A549 (cell line): ENCODE results near the gene MON2. TPM values are rescaled to one million over a fixed set of nuclear protein-coding genes. Genes with fewer than 3 reads are reported as not detected.
A peak's percentile ranks its signal among the peaks of the same experiment; 100 is the strongest.
"Not testable (repeated sequence)": the region's sequence is repeated elsewhere in the genome, so short reads cannot be mapped to it uniquely, and the experiment has no call there.

Source experiments
- ATAC-seq, 2 experiments: fragments of 200-7000 bp in 1 of 2; fragments of >200 bp in 1 of 2; cut with Nextera tagmentation in 1 of 2; cut with Tn5 transposase in 1 of 2; 3 replicates each; pipeline versions ENCODE4 v1.8.0 to v1.9.1; 2018 to 2020; ENCODE audit warnings: mild to moderate bottlenecking in 1 of 2, moderate library complexity in 1 of 2
- CTCF ChIA-PET: fragments of 300-600 bp; sonication (Branson Sonifier 250); formaldehyde crosslinking; extraction: SDS; loops from one replicate; lab custom pipeline; 2021; ENCODE audit warnings: antibody characterized with exemption, inconsistent platforms; lab: Yijun Ruan, JAX
- POLR2A ChIA-PET: fragments of 350-600 bp; formaldehyde crosslinking; extraction: SDS; loops from one replicate; lab custom pipeline; 2021; ENCODE audit warnings: antibody characterized with exemption, inconsistent platforms; lab: Yijun Ruan, JAX
- DNase-seq, 2 experiments: peaks; one replicate each; pipeline versions ENCODE4 v3.0.0 to v3.0.0-alpha.2; 2011 to 2016; ENCODE audit warnings: low read depth in 1 of 2, low spot score in 1 of 2
- FAIRE-seq: peaks from 2 replicates; lab custom pipeline; 2011; peaks lifted over from hg19 to GRCh38; lab: Jason Lieb, UNC
- H3K27ac ChIP-seq, 2 experiments: fragments of >200 bp; sonication (Bioruptor Twin); formaldehyde crosslinking; 3 replicates each; pipeline ENCODE4 v1.5.1; 2016 to 2017
- H3K4me1 ChIP-seq: fragments of >200 bp; sonication (Bioruptor Twin); formaldehyde crosslinking; 3 replicates; pipeline ENCODE4 v1.6.1; 2016
- H3K4me2 ChIP-seq: fragments of >200 bp; sonication (Bioruptor Twin); formaldehyde crosslinking; 3 replicates; pipeline ENCODE4 v1.6.1; 2016
- H3K4me3 ChIP-seq: fragments of >200 bp; sonication (Bioruptor Twin); formaldehyde crosslinking; 3 replicates; pipeline ENCODE4 v1.5.1; 2016
- H3K9me3 ChIP-seq: fragments of >200 bp; sonication (Bioruptor Twin); formaldehyde crosslinking; 3 replicates; pipeline ENCODE4 v1.6.1; 2016
- BCL3 ChIP-seq: fragments of >200 bp; sonication (Bioruptor Twin); formaldehyde crosslinking; IDR thresholded peaks from 3 replicates; pipeline ENCODE4 v1.6.1; 2016
- ELK1 ChIP-seq: fragments of 150-350 bp; IDR thresholded peaks from 2 replicates; pipeline ENCODE4 v1.6.1; 2014; ENCODE audit warnings: low read depth, mild to moderate bottlenecking, low read length
- HDAC2 ChIP-seq: fragments of 200-600 bp; sonication (generic); IDR thresholded peaks from 2 replicates; pipeline ENCODE4 v1.6.1; 2016
- HOXB5 ChIP-seq: fragments of 250-450 bp; sonication (Bioruptor Pico); IDR thresholded peaks from 2 replicates; pipeline ENCODE4 v1.5.0; 2020; ENCODE audit warnings: mild to moderate bottlenecking, moderate library complexity
- MAFK ChIP-seq: fragments of 450-650 bp; IDR thresholded peaks from 2 replicates; pipeline ENCODE4 v1.6.1; 2014; ENCODE audit not compliant: partially characterized antibody
- NFE2L2 ChIP-seq: fragments of 150-350 bp; conservative IDR thresholded peaks from 2 replicates; pipeline ENCODE4 v1.6.1; 2014; ENCODE audit warnings: low read length
- PBX3 ChIP-seq: IDR thresholded peaks from 2 replicates; pipeline ENCODE4 v1.6.1; 2012
- PHF8 ChIP-seq: fragments of 200-600 bp; sonication (generic); IDR thresholded peaks from 2 replicates; pipeline ENCODE4 v1.6.1; 2016; ENCODE audit warnings: low read depth, mild to moderate bottlenecking, antibody characterized with exemption, moderate library complexity, borderline replicate concordance
- POLR2A ChIP-seq: IDR thresholded peaks from 2 replicates; pipeline ENCODE4 v1.6.1; 2012; ENCODE audit warnings: mild to moderate bottlenecking, low read length
- SMC3 ChIP-seq: fragments of >200 bp; sonication (Bioruptor Twin); formaldehyde crosslinking; IDR thresholded peaks from 3 replicates; pipeline ENCODE4 v1.6.1; 2018; ENCODE audit warnings: inconsistent platforms
- TP53 ChIP-seq: fragments of 250-450 bp; sonication (Bioruptor Pico); IDR thresholded peaks from 2 replicates; pipeline ENCODE4 v1.5.0; 2021; ENCODE audit warnings: mild to moderate bottlenecking, moderate library complexity
- USF2 ChIP-seq: fragments of 450-650 bp; IDR thresholded peaks from 2 replicates; pipeline ENCODE4 v1.6.1; 2014; ENCODE audit warnings: antibody characterized with exemption
- WGBS: methylation state at CpG from one replicate; pipeline ENCODE4 v1.1.6; 2017; ENCODE audit errors: missing lambda C conversion rate; 5-methylcytosine and 5-hydroxymethylcytosine counted together
- polyA plus RNA-seq, 4 experiments: library from polyadenylated mRNA; depleted of rRNA in 3 of 4; stranded (reverse); fragments of >200 nt; fragmentation: RNase III in 1 of 4; extraction: RNeasy Plus Mini Kit Qiagen cat#74134 plus additional on column Dnase treatment in 1 of 4; gene quantifications; 2 replicates in 3 of 4; 3 replicates in 1 of 4; pipeline ENCODE4 v1.2.3, GENCODE V29; 2011 to 2017
- TF ChIP-seq, protein P1 (sequence below): fragments of >200 bp; sonication (Bioruptor Twin); formaldehyde crosslinking; IDR thresholded peaks from 3 replicates; pipeline ENCODE4 v1.5.1; 2016

MON2 gene
- polyA plus RNA-seq, 2 of the 4 experiments (the other 2 are of a cell fraction) = 17.1 to 27.7 TPM

GRCh38 chr12:62459976-62460375 lies 6.7 kb upstream of the MON2 start:
- Histone ChIP-seq H3K9me3 (no peaks in the 10 kb centered on the region), H3K4me3 (no peak overlapping the region)
- TF ChIP-seq HOXB5 (CRISPR knock-in tag) = no peak
- no peak for TF ChIP-seq MAFK
- no peak for TF ChIP-seq TP53 (CRISPR knock-in tag)
- TF ChIP-seq, protein P1, sequence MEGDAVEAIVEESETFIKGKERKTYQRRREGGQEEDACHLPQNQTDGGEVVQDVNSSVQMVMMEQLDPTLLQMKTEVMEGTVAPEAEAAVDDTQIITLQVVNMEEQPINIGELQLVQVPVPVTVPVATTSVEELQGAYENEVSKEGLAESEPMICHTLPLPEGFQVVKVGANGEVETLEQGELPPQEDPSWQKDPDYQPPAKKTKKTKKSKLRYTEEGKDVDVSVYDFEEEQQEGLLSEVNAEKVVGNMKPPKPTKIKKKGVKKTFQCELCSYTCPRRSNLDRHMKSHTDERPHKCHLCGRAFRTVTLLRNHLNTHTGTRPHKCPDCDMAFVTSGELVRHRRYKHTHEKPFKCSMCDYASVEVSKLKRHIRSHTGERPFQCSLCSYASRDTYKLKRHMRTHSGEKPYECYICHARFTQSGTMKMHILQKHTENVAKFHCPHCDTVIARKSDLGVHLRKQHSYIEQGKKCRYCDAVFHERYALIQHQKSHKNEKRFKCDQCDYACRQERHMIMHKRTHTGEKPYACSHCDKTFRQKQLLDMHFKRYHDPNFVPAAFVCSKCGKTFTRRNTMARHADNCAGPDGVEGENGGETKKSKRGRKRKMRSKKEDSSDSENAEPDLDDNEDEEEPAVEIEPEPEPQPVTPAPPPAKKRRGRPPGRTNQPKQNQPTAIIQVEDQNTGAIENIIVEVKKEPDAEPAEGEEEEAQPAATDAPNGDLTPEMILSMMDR = no peak
- no peak for TF ChIP-seq ELK1
- no peak for TF ChIP-seq USF2
- no peak for TF ChIP-seq SMC3
- TF ChIP-seq POLR2A = no peak
- TF ChIP-seq NFE2L2 = no peak
- TF ChIP-seq BCL3 = no peak
- TF ChIP-seq PHF8 = no peak
- TF ChIP-seq, all 56 proteins: peak for 0
- no peak for ATAC-seq
- FAIRE-seq = no peak
- ChIA-PET CTCF (interaction anchor here (1.3 kb wide), 1 partner anchor 25 kb away, joined by 3 read pairs; no protein-coding TSS in a partner anchor), POLR2A (no interaction called here)
- Histone ChIP-seq H3K4me1 (no peaks in the 10 kb centered on the region), H3K27ac (no peak overlapping the region), H3K4me2 (no peak overlapping the region)
- no peak for DNase-seq

DNA sequence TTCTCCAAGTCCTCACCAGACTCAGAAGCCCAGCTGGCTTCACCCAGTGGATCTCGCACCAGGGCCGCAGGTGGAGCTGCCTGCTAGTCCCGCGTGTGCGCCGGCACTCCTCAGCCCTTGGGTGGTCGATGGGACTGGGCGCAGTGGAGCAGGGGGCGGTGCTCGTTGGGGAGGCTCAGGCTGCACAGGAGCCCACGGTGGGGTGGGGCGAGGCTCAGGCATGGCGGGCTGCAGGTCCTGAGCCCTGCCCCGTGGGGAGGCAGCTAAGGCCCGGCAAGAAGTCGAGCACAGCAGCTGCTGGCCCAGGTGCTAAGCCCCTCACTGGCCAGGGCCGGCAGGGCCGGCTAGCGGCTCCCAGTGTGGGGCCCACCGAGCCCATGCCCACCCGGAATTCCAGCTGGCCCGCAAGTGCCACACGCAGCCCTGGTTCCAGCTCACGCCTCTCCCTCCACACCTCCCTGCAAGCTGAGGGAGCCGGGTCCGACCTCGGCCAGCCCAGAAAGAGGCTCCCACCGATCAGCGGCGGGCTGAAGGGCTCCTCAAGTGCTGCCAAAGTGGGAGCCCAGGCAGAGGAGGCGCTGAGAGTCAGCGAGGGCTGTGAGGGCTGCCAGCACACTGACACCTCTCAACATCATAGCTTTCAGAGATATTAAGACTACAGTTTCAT lies 5.3 kb upstream of the MON2 start:
- H3K4me3 ChIP-seq, DNase-seq, H3K27ac ChIP-seq, H3K9me3 ChIP-seq, POLR2A ChIA-PET, ATAC-seq, H3K4me2 ChIP-seq, FAIRE-seq, H3K4me1 ChIP-seq: not testable (repeated sequence)
- CTCF ChIA-PET = interaction anchor here (0.5 to 1.3 kb wide), 4 partner anchors 14 to 352 kb away, joined by 3 to 4 read pairs (median 4); no protein-coding TSS in a partner anchor
- 71% methylated on average over 21 of the region's 32 CpGs for WGBS

DNA sequence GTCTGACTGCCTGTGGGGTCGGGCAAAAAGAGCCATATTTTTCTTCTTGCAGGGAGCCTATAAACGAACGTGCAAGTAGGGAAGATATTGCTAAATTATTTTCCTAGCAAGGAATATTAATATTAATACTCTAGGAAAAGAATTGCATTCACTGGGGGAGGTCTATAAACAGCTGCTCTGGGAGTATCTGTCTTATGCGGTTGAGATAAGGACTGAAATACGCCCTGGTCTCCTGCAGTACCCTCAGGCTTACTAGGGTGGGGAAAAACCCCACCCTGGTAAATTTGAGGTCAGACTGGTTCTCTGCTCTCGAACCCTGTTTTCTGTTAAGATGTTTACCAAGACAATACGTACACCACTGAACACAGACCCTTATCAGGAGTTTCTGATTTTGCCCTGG lies 3.4 kb upstream of the MON2 start:
- DNase-seq = not testable (repeated sequence)

DNA sequence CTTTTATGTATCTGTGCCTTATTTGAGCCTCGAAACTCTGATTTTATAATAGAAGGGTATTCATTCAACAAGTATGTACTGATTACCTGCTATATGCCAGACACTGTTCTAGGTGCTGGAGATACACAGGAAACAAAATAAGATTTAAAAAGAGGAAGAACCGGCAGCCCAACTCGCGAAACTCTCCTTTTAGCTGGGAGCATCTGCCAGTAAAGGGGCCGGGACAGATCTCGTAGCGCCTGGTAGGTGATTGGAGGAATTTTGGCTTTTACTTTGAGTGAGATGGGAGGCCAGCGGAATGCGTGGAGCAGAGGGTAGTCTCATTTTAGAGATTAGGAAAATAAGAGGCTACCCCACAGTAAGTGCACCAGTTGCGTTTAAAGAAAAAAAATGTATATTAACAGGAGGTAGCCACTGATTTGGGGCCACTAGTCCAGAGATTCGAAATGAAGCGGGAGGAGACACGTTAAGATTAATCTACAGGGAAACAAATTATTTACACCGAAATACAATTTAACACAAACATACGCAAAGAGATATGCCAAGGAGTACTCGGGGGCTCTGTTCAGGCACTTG lies 520 bp upstream of the MON2 start:
- no peak for FAIRE-seq
- DNase-seq = peak; percentile 19 to 44

More for the DNA sequence above, 3.4 kb upstream of the MON2 start:
- H3K27ac ChIP-seq, FAIRE-seq, H3K9me3 ChIP-seq, POLR2A ChIA-PET, CTCF ChIA-PET, ATAC-seq, H3K4me3 ChIP-seq, H3K4me1 ChIP-seq, H3K4me2 ChIP-seq: not testable (repeated sequence)
- WGBS = 38% methylated on average over 7 of the region's 7 CpGs

More for the DNA sequence above, 520 bp upstream of the MON2 start:
- POLR2A ChIA-PET = interaction anchor here (1.0 kb wide), 1 partner anchor 320 kb away, joined by 4 read pairs; no protein-coding TSS in a partner anchor
- Histone ChIP-seq H3K4me2 (peak overlapping the region; percentile 72), H3K27ac (peak overlapping the region; percentile 92 to 96), H3K4me1 (peaks cover 17% of the 10 kb centered on the region), H3K9me3 (no peaks in the 10 kb centered on the region), H3K4me3 (peak overlapping the region; percentile 84)
- 5% methylated on average over 16 of the region's 16 CpGs for WGBS
- CTCF ChIA-PET = interaction anchor here (0.6 to 1.9 kb wide), 7 partner anchors 10 to 603 kb away, joined by 3 to 11 read pairs (median 3); no protein-coding TSS in a partner anchor
- TF ChIP-seq HDAC2 = no peak
- TF ChIP-seq PBX3 = no peak
- peak; percentile 68 to 76 for ATAC-seq
